Chondrocyte (in vitro differentiated cells): ENCODE results near the gene MRPL50. TPM values are rescaled to one million over a fixed set of nuclear protein-coding genes. Genes with fewer than 3 reads are reported as not detected.

ENCODE experiments used
- DNase-seq: peaks from one replicate; pipeline ENCODE4 v3.0.0; 2021; ENCODE audit warnings: mixed read lengths, low spot score
- H3K27ac Mint-ChIP-seq: one replicate; pipeline ENCODE4 v1.8.0; 2021; ENCODE audit warnings: mild to moderate bottlenecking, moderate library complexity, mixed read lengths; ENCODE audit not compliant: unreplicated experiment
- H3K27me3 Mint-ChIP-seq: 2 replicates; pipeline ENCODE4 v1.8.0; 2021; ENCODE audit warnings: low read depth, mixed read lengths
- H3K36me3 Mint-ChIP-seq: 2 replicates; pipeline ENCODE4 v1.8.0; 2021; ENCODE audit warnings: low read depth, mixed read lengths
- H3K4me1 Mint-ChIP-seq: 2 replicates; pipeline ENCODE4 v1.8.0; 2021; ENCODE audit warnings: low read depth, mild to moderate bottlenecking, mixed read lengths
- H3K4me3 Mint-ChIP-seq: one replicate; pipeline ENCODE4 v1.8.0; 2021; ENCODE audit warnings: mild to moderate bottlenecking, moderate library complexity, mixed read lengths; ENCODE audit not compliant: unreplicated experiment
- H3K9me3 Mint-ChIP-seq: 2 replicates; pipeline ENCODE4 v1.8.0; 2021; ENCODE audit warnings: low read depth, mixed read lengths
- CTCF ChIP-seq: fragments of 200-600 bp; sonication (generic); IDR thresholded peaks from 2 replicates; pipeline ENCODE4 v1.5.0; 2021; ENCODE audit warnings: antibody characterized with exemption, mild to moderate bottlenecking, moderate library complexity
- total RNA-seq: library from RNA; stranded (reverse); gene quantifications from 3 replicates; pipeline ENCODE4 v1.2.1, GENCODE V29; 2021

MRPL50 gene
- total RNA-seq, 1 donor from 2014 or later = 7.2 TPM

DNA sequence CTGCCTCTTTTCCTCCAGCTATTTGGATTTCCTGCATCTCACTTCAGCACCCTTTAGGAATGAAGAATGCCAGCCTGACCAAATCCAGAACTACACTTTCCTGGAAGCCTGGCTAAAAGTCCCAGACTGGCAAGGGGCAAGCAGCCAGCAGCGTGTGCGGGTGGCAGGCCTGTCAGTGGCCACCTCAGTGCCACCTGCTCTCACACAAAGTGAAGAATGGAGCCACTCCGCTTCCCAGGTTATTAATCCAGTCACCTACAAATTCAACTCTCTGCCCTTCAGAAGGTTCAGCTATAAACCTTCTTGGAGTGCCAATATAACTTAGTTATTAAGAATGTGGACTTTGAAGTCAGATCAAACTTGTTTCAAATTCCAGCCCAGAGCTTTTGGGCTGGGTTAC, 43.9 kb upstream of the MRPL50 start:
- H3K9me3 Mint-ChIP-seq = no peaks in the 10 kb centered on the region
- H3K4me3 Mint-ChIP-seq = no peak overlapping the region
- no peak for DNase-seq
- H3K27ac Mint-ChIP-seq = no peak overlapping the region
- H3K27me3 Mint-ChIP-seq = peaks cover 13% of the 10 kb centered on the region
- no peaks in the 10 kb centered on the region for H3K4me1 Mint-ChIP-seq
- no peak for TF ChIP-seq CTCF
- no peaks in the 10 kb centered on the region for H3K36me3 Mint-ChIP-seq

DNA sequence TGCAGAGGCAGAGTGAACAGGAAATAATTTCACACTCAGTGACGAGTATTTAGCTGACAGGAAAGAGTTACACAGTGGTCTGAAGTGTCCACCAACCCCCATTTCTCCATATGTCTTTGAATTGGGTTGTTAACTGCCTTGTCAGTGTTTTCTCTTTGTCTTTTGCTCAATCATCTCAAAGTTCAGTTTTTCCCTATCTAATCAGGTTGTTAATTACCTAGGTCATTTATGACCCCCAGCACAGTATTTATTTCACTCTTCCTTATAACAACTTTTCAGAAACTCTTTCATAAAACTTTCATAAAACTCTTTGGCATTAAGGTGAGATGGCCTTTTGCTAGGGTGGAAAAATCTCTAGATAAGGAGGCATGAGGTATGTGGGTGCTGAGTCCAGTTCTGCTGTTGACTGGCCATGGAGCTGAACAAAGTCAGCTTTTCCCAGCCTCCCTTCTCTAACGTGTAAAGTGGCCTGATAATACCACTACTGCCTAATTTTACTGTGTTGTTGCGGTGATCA, 42.4 kb upstream of the MRPL50 start:
- TF ChIP-seq CTCF = no peak
- Mint-ChIP-seq H3K4me1 (no peaks in the 10 kb centered on the region), H3K36me3 (no peaks in the 10 kb centered on the region), H3K27ac (no peak overlapping the region), H3K27me3 (peaks cover 18% of the 10 kb centered on the region), H3K4me3 (no peak overlapping the region), H3K9me3 (no peaks in the 10 kb centered on the region)
- no peak for DNase-seq

DNA sequence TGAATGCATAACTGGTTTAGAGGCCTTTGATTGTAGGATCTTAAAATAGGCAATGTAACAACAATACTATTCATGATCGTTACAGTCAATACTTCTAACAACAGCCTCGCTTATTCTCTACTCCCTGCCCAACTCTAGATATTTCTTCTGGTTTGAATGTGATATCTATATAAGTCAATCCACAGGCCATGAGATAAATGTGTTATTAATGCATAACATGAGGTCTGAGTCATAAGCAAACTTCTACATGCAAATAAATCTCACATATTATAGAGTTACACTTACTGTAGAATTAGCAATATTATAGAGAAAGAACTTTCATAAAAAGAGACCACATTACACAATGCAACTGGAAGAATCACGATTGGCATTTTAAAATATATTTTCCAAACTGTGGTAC, 40.1 kb upstream of the MRPL50 start:
- Mint-ChIP-seq H3K9me3 (no peaks in the 10 kb centered on the region), H3K27ac (no peak overlapping the region), H3K36me3 (no peaks in the 10 kb centered on the region), H3K4me1 (no peaks in the 10 kb centered on the region), H3K4me3 (no peak overlapping the region), H3K27me3 (peaks cover 23% of the 10 kb centered on the region)
- TF ChIP-seq CTCF = no peak
- DNase-seq = no peak

DNA sequence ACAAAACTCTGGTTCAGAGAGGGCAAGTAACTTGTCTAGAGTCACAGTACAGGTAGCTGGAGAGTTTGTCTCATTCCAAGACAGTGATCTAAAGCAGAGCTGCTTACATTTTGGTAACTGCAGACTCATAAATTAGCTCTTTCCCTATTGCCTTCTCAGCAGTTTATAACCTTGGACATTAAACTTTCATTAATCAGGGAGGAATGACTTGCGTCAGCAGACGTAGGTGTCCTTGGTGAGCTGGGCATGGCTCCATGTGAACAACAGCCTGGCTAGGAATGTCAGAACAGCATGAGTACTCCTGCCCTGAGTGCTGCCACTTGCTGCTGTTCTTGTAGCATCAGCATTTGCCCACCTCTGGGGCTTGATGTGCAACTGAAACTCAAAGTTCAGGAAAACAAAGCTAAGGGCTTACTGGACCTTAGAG, 39.4 kb upstream of the MRPL50 start:
- TF ChIP-seq CTCF = no peak
- Mint-ChIP-seq H3K4me3 (no peak overlapping the region), H3K4me1 (no peaks in the 10 kb centered on the region), H3K9me3 (no peaks in the 10 kb centered on the region), H3K36me3 (no peaks in the 10 kb centered on the region), H3K27me3 (peaks cover 20% of the 10 kb centered on the region), H3K27ac (no peak overlapping the region)
- no peak for DNase-seq

GRCh38 chr9:101435601-101436079, 37.2 kb upstream of the MRPL50 start, which contains the start of gene ALDOB:
Gene ALDOB, minus strand, starts transcription at chr9:101435774. Its CDS starts 4,887 bp downstream, at chr9:101430887.
- Mint-ChIP-seq H3K27ac (no peak within 1 kb of the TSS), H3K36me3 (no peaks in the 10 kb centered on the region), H3K4me1 (no peaks in the 10 kb centered on the region), H3K4me3 (no peak within 1 kb of the TSS), H3K9me3 (no peaks in the 10 kb centered on the region), H3K27me3 (peaks cover 21% of the 10 kb centered on the region)
- no peak for TF ChIP-seq CTCF
- no peak for DNase-seq
